ENCODE measurements around the gene RELT.
A peak's percentile ranks its signal among the peaks of the same experiment; 100 is the strongest.

RELT gene

DNA sequence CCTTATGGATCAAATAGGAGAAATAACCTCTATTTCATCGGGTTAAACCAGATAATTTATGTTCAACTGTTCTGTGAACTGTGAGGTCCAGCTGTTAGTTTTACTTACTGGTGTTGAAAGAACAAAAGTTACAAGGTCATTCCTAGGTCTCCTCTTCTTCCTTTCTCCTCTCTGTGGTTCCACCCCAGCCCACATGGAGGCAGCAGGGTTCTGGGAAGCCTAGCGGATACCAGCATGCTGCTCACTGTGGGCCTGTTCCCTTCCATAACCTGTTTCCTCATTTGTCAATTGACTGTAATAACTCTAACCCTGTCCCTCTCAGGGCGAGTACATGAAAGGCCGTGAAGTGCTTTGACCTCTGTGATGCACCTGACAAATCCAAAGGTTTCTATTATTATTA is 27.8 kb downstream of the RELT start:
- Histone ChIP-seq H3K27ac (peak overlapping the region in 7 of 11 experiments; percentile 0 to 45 (median 30); a peak in 7 of 22 replicates), H3K27me3 (no peaks in the 10 kb centered on the region), H4K20me1 (peaks cover 3 to 55% (median 18%) of the 10 kb centered on the region in 11 experiments; a peak in 21 of 22 replicates), H3K4me2 (peak overlapping the region in 2 of 11 experiments; percentile 31 to 44; a peak in 3 of 22 replicates), H3K4me3 (no peak overlapping the region), H3K9me3 (replicated peaks in 1 of 11) (no peaks in the 10 kb centered on the region), H3K9ac (peak overlapping the region in 4 of 11 experiments; percentile 20 to 64 (median 35); a peak in 4 of 22 replicates), H3K4me1 (peaks cover 10 to 43% (median 20%) of the 10 kb centered on the region in 10 experiments), H3K36me3 (peaks cover 45 to 79% (median 65%) of the 10 kb centered on the region in 11 experiments)
- no peak for TF ChIP-seq Cebpa-rat (IDR thresholded peaks at IDR 0.05)

DNA sequence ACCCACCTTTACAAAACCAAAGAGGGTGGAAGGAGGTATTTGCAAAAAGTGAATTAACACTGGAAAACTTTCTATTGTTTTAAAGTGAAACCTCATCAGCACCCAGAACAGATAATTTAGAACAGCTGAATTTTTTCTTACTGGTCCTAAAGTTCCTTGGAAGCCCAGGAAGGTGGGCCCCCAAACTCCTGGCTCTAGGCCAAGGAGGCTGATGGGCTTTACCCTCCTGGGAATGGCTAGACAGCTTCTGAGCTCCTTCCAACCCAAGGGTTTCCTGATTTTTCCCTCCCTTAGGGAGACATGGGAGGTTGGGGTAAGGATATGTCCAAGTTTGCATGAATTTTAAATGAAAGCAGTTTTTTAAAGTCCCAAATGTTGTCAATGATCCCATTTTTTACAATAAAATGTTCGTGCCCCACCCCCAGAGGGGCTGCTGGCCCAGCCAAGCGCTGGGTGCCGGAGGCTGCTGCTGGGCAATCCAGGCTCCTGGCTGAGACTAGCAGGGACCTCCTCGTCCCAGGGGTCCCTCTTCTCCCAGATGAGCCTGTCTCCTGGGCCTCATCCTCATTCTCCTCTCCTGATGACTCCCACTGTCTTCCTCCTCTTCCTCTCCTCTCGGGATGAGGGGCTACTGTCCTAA is 28.4 kb downstream of the RELT start:
- no peak for TF ChIP-seq Cebpa-rat (IDR thresholded peaks at IDR 0.05)
- Histone ChIP-seq H3K27ac (0 out of 22 replicates have a peak overlapping the region, but pooled peaks of 1 of the 11 experiments have one; percentile 10), H3K4me3 (no peak overlapping the region), H3K4me1 (peaks cover 4 to 47% (median 14%) of the 10 kb centered on the region in 10 experiments), H3K9me3 (replicated peaks in 1 of 11) (no peaks in the 10 kb centered on the region), H3K4me2 (no peak overlapping the region), H3K9ac (0 out of 22 replicates have a peak overlapping the region, but pooled peaks of 1 of the 11 experiments have one; percentile 4), H3K27me3 (no peaks in the 10 kb centered on the region), H3K36me3 (peaks cover 50 to 81% (median 65%) of the 10 kb centered on the region in 11 experiments), H4K20me1 (peaks cover 0 to 49% (median 12%) of the 10 kb centered on the region in 11 experiments; a peak in 15 of 22 replicates)

DNA sequence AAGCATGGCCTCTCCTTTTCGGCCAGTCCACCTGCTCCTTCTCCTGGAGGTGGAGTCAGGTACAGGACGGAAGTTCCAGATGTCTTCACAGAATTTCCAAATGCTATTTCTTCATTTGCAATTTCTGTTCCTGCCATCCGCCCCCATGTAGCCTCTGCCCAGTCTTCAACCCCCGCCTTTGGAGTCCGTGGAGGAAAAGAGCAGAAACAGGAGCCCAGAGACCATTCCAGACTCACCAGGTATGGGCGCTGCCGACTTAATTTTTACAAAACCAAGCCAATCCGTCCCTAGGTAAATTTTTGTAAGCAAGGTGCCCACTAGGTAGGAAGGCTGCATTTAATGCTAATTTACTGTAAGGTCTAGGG is 28.9 kb downstream of the RELT start:
- Histone ChIP-seq H3K36me3 (peaks cover 55 to 83% (median 70%) of the 10 kb centered on the region in 11 experiments), H3K9me3 (replicated peaks in 1 of 11) (no peaks in the 10 kb centered on the region), H3K27me3 (no peaks in the 10 kb centered on the region), H3K4me3 (no peak overlapping the region), H3K4me2 (no peak overlapping the region), H3K4me1 (peaks cover 0 to 47% (median 9%) of the 10 kb centered on the region in 10 experiments; a peak in 16 of 20 replicates), H3K27ac (no peak overlapping the region), H3K9ac (no peak overlapping the region), H4K20me1 (peaks cover 0 to 44% (median 8%) of the 10 kb centered on the region in 11 experiments; a peak in 13 of 22 replicates)
- no peak for TF ChIP-seq Cebpa-rat (IDR thresholded peaks at IDR 0.05)

DNA sequence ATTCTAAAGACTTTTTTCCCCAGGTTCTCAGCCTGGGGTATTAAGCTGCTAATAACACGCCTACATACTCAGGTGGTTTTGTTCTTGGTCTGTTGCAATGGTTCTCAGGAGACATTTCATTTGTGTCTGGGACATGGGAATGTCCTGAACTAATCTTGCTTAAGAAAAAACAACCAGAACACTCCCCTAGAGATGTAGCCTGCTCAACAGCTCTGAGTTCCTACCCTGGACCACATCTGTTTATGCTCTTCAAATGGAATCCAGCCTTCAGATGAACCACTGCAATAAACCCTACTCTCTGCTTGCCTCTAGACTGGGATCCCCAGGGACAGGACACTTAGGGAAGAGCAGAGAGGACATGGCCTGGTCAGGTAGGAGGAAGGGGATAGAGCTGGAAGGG is 29.9 kb downstream of the RELT start:
- Histone ChIP-seq H4K20me1 (peaks cover 0 to 37% (median 8%) of the 10 kb centered on the region in 11 experiments; a peak in 10 of 22 replicates), H3K4me2 (no peak overlapping the region), H3K27ac (no peak overlapping the region), H3K27me3 (no peaks in the 10 kb centered on the region), H3K4me3 (no peak overlapping the region), H3K36me3 (peaks cover 61 to 87% (median 78%) of the 10 kb centered on the region in 11 experiments), H3K9ac (no peak overlapping the region), H3K4me1 (peaks cover 0 to 53% (median 6%) of the 10 kb centered on the region in 10 experiments; a peak in 9 of 20 replicates), H3K9me3 (replicated peaks in 1 of 11) (no peaks in the 10 kb centered on the region)
- TF ChIP-seq Cebpa-rat (IDR thresholded peaks at IDR 0.05), result no peak

DNA sequence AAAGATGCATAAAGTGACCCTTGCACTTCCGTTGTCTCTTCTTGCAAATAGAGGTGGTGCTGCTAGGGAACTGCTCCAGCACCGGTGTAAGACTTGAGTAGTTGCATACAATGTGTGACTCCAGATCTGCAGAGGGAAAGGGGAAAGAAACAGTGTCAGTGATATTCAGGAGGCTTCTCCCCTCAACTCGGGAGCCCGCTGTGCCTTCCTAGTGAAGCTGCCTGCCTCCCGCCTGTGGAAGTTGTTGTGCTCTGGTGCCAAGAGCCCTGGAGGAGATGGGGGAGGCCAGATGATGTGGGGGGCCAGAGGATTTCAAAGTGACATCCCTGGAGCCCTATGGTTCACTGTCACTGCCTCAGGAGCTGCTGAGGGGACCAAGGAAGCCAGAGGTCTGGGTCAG is 30.4 kb downstream of the RELT start:
- H3K4me1 ChIP-seq, result peaks cover 0 to 58% (median 6%) of the 10 kb centered on the region in 10 experiments; a peak in 9 of 20 replicates
- H4K20me1 ChIP-seq, result peaks cover 0 to 32% (median 4%) of the 10 kb centered on the region in 11 experiments; a peak in 10 of 22 replicates
- TF ChIP-seq Cebpa-rat (IDR thresholded peaks at IDR 0.05), result no peak
- no peaks in the 10 kb centered on the region for H3K9me3 ChIP-seq (replicated peaks in 1 of 11)
- peaks cover 62 to 86% (median 79%) of the 10 kb centered on the region in 11 experiments for H3K36me3 ChIP-seq
- no peak overlapping the region for H3K4me3 ChIP-seq
- no peaks in the 10 kb centered on the region for H3K27me3 ChIP-seq
- H3K9ac ChIP-seq, result no peak overlapping the region
- H3K4me2 ChIP-seq, result no peak overlapping the region
- no peak overlapping the region for H3K27ac ChIP-seq

DNA sequence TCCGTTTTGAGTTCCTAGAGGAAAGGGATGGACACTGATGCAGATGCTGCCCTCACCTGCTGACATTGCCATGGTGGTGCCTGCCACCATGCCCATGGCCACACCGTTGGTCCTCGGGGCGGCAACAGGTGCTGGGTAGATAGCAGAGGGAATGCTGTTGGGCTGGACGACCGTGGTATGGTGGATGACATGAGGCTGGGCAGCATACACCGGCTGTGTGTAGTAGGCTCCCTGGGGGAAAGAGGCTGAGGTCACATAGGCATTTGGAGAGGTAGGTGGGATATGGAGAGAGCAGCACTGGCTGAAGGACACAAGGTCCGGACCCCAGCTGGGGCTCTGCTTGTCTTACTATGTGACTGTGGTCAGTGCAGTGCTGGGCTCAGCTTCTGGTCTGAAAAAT is 33.2 kb downstream of the RELT start:
- Histone ChIP-seq H3K4me1 (peaks cover 0 to 68% (median 6%) of the 10 kb centered on the region in 10 experiments; a peak in 9 of 20 replicates), H3K4me3 (no peak overlapping the region), H3K36me3 (peaks cover 66 to 97% (median 76%) of the 10 kb centered on the region in 11 experiments), H3K27me3 (no peaks in the 10 kb centered on the region), H3K27ac (no peak overlapping the region), H3K4me2 (peak overlapping the region in 2 of 11 experiments; percentile 0 to 8; a peak in 1 of 22 replicates), H3K9ac (no peak overlapping the region), H3K9me3 (replicated peaks in 1 of 11) (no peaks in the 10 kb centered on the region), H4K20me1 (peaks cover 0 to 7% (median 0%) of the 10 kb centered on the region in 11 experiments; a peak in 4 of 22 replicates)
- no peak for TF ChIP-seq Cebpa-rat (IDR thresholded peaks at IDR 0.05)

DNA sequence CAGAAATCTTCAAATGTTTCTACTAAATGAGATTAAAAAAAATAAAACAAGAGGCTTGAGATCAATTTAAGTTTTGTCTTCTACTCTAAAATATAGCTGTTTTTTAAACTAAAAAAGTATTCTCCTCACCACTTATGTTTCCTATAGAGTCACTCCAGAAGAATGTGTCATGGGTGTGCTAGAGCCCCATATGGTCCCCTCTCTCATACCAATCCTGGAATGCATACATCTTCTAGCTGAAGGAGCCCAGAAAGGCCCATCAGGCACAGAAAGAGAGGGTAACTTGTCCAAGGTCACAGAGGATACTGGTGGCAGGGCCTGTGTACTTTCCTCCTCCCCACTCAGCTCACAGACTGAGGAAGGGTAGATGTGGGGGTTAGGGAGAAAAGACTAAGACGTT is 34.4 kb downstream of the RELT start:
- no peak for TF ChIP-seq Cebpa-rat (IDR thresholded peaks at IDR 0.05)
- Histone ChIP-seq H3K4me3 (no peak overlapping the region), H3K4me1 (peaks cover 4 to 74% (median 11%) of the 10 kb centered on the region in 10 experiments; a peak in 14 of 20 replicates), H3K9ac (no peak overlapping the region), H3K27ac (no peak overlapping the region; a peak in 1 of 22 replicates), H3K4me2 (no peak overlapping the region), H3K36me3 (peaks cover 54 to 96% (median 65%) of the 10 kb centered on the region in 11 experiments), H4K20me1 (peaks cover 0 to 7% (median 0%) of the 10 kb centered on the region in 11 experiments; a peak in 2 of 22 replicates), H3K27me3 (no peaks in the 10 kb centered on the region), H3K9me3 (replicated peaks in 1 of 11) (no peaks in the 10 kb centered on the region)

DNA sequence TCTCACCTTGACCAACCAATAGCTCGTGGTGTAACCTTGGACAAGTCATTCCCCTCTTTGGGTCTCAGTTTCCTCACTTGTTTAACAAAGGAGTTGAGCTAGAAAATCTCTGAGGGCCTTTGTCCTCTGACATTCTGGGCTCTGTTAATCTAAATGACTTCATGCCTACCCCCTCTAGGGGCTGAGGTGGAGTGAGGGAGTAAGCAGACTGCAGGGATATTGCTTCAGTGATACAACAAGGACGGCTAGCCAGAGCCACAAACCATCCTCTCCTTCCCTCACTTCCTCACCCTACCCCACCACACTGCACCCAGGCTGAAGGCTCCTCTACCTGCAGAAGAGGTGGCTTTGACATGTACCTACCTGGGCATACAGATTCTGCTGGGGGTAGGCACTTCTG is 34.8 kb downstream of the RELT start:
- no peak for TF ChIP-seq Cebpa-rat (IDR thresholded peaks at IDR 0.05)
- no peaks in the 10 kb centered on the region for H3K27me3 ChIP-seq

DNA sequence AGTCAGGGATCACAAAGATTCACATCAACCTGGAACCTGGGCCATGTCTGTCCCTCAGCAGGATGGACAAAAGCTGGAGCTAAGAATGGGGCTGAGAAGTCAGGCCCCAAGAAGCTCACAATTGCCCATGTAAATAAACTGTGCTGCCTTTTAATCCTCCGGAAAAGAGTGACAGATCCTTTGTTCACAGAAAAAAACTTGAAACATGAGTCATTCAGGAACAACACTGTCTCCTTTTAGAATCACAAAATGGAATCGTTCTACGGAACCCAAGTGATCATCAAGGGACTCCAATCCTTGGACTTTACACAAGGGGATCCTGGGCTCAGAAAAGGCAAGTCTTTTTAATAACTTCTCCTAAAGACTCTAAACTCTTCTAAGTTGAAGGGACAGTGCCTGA is 36.1 kb downstream of the RELT start:
- H3K27ac ChIP-seq, result peak overlapping the region in 4 of 11 experiments; percentile 4 to 71 (median 50); a peak in 5 of 22 replicates

More for the DNA sequence above, 34.8 kb downstream of the RELT start:
- Histone ChIP-seq H3K9me3 (replicated peaks in 1 of 11) (no peaks in the 10 kb centered on the region), H3K4me3 (no peak overlapping the region), H3K9ac (no peak overlapping the region), H3K27ac (no peak overlapping the region; a peak in 1 of 22 replicates), H4K20me1 (peaks cover 0 to 7% (median 0%) of the 10 kb centered on the region in 11 experiments; a peak in 2 of 22 replicates), H3K4me2 (no peak overlapping the region), H3K36me3 (peaks cover 52 to 96% (median 64%) of the 10 kb centered on the region in 11 experiments), H3K4me1 (peaks cover 4 to 78% (median 12%) of the 10 kb centered on the region in 10 experiments; a peak in 14 of 20 replicates)

More for the DNA sequence above, 36.1 kb downstream of the RELT start:
- H3K27me3 ChIP-seq, result no peaks in the 10 kb centered on the region
- H3K4me1 ChIP-seq, result peaks cover 4 to 90% (median 15%) of the 10 kb centered on the region in 10 experiments; a peak in 14 of 20 replicates
- H3K4me3 ChIP-seq, result no peak overlapping the region
- TF ChIP-seq Cebpa-rat (IDR thresholded peaks at IDR 0.05), result no peak
- peak overlapping the region in 1 of 11 experiments; percentile 11; a peak in 1 of 22 replicates for H3K9ac ChIP-seq
- peaks cover 39 to 96% (median 61%) of the 10 kb centered on the region in 11 experiments for H3K36me3 ChIP-seq
- peak overlapping the region in 2 of 11 experiments; percentile 78 to 82; a peak in 5 of 22 replicates for H3K4me2 ChIP-seq
- H4K20me1 ChIP-seq, result no peaks in the 10 kb centered on the region; a peak in 2 of 22 replicates
- H3K9me3 ChIP-seq (replicated peaks in 1 of 11), result no peaks in the 10 kb centered on the region

All from BLaER1 treated with 17β-estradiol and CSF1 and Interleukin-3, amounts not matched to agents 10 nM and 100 nM (cell line).